Sigmoid colon (tissue), 4 donors: ENCODE results near the gene EVA1C.

Source experiments
- EP300 ChIP-seq, 4 donors: sonication (generic); formaldehyde crosslinking; IDR thresholded peaks; one replicate each; pipeline ENCODE4 v1.6.1; 2017; ENCODE audit warnings: antibody characterized with exemption in 4 of 4
- POLR2A ChIP-seq, 2 donors: fragments of 450-650 bp; IDR thresholded peaks; one replicate each; pipeline ENCODE4 v1.6.1; 2016; ENCODE audit warnings: antibody characterized with exemption in 2 of 2, mild to moderate bottlenecking in 2 of 2, moderate library complexity in 2 of 2
- POLR2AphosphoS5 ChIP-seq, 4 donors: sonication (generic); formaldehyde crosslinking; IDR thresholded peaks; one replicate each; pipeline ENCODE4 v1.6.1; 2017; ENCODE audit warnings: antibody characterized with exemption in 4 of 4
- TF ChIP-seq, protein P1 (sequence below), 4 experiments: fragments of 450-650 bp in 3 of 4; fragments of 200-600 bp in 1 of 4; IDR thresholded peaks; one replicate each; pipeline ENCODE4 v1.5.1; 2016 to 2019; ENCODE audit warnings: antibody characterized with exemption in 4 of 4, mild to moderate bottlenecking in 3 of 4, moderate library complexity in 2 of 4

DNA sequence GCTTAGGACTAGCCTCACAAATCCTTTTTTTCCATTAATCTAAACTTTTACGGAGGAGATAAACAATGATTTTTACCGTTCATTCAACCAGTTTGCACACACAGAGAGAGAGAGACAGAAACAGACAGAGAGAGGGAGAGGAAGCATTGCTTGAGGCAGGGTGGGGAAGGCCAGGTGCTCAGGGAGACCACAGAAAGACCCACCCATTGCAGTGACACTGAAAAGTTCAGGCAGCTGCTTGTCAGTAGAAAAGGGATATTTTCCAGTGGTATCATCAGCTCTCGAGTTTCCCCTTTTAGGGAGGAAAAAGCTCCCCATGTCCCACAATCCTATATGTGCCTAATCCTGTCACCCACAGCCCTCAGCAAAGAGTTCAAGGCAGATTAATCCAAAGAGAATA, 145.6 kb downstream of the EVA1C start:
- TF ChIP-seq, protein P1, sequence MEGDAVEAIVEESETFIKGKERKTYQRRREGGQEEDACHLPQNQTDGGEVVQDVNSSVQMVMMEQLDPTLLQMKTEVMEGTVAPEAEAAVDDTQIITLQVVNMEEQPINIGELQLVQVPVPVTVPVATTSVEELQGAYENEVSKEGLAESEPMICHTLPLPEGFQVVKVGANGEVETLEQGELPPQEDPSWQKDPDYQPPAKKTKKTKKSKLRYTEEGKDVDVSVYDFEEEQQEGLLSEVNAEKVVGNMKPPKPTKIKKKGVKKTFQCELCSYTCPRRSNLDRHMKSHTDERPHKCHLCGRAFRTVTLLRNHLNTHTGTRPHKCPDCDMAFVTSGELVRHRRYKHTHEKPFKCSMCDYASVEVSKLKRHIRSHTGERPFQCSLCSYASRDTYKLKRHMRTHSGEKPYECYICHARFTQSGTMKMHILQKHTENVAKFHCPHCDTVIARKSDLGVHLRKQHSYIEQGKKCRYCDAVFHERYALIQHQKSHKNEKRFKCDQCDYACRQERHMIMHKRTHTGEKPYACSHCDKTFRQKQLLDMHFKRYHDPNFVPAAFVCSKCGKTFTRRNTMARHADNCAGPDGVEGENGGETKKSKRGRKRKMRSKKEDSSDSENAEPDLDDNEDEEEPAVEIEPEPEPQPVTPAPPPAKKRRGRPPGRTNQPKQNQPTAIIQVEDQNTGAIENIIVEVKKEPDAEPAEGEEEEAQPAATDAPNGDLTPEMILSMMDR (IDR thresholded peaks at IDR 0.05), result no peak
- no peak for TF ChIP-seq POLR2A (IDR thresholded peaks at IDR 0.05)
- TF ChIP-seq POLR2AphosphoS5 (IDR thresholded peaks at IDR 0.05), result no peak
- TF ChIP-seq EP300 (IDR thresholded peaks at IDR 0.05), result no peak
